ENCODE data around the gene TRIM13.
"Not testable (repeated sequence)": the region's sequence is repeated elsewhere in the genome, so short reads cannot be mapped to it uniquely, and the experiment has no call there.

The TRIM13 gene

DNA sequence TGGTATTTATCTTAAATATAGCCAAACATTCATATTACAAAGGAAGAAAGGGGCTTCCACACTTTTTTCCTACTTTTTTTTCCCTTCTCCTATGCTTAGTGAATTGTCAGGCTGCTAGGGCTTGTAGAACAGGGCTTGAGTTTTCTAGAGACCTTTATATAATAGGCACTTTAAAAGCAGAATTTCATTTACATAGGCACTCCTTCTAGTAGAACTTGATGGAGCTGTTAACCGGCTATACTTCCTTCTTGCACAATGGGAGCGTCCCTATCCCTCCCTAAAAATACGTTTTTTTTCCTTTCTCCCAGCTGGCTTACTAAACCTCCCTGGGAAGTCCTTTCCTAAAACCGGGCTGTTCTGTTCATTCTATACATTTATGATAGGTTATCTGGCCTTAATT lies 1.1 kb downstream of the TRIM13 start:
- DNase-seq (ENCODE audit: low spot score) = no peak

DNA sequence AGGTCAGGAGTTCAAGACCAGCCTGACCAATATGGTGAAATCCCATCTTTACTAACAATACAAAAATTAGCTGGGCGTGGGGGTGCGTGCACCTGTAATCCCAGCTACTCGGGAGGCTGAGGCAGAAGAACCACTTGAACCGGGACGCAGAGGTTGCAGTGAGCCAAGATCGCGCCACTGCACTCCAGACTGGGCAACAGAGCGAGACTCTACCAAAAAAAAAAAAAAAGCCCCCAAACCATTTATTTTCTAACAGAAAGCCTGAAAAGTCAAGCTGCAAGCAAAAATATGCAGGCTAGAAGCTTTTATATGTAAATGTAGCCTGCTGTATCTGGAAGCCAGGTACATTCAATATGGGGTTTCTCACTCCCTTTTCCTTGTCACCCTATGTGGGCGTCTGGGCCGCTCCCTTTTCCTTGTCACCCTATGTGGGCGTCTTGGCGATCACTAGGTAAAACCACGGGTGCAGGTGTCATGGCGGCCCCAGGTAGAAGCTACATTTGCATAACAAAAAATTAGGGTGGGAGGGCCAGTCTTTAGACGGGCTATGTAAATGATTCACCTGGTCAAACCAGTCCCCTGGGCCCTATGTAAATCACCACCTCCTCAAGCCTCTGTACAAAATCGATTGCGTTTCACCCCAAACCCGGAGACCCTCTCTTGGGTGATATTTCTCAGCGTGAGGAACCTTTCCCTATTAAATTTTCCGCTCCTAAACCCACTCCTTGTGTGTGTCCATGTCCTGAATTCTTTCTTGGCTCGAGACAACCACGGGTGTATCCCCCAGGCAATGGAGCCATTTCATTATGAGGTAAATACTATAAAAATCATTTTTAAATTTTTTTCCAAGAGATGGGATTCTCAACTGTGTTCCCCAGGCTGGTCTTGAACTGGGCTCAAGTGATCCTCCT lies 2.1 kb downstream of the TRIM13 start:
- DNase-seq (ENCODE audit: low spot score) = no peak

DNA sequence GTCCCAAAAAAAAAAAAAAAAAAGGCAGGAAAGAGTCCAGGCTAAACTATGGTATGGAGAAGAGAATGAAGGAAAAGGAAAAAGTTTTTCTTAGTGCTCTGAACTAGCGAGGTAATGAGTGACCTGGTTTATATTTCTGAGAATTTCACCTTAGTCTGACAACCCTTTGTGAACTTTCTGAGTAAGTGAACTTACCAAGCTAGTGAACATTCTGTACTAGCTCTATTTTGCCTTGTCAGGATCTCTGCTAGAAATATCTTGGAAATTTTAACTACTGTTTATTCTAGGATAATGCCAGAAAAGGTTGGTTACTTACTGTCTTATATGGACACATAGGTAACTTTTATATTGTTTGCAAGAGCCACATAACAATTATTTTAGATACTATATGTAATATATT lies 4.4 kb downstream of the TRIM13 start:
- no peak for DNase-seq (ENCODE audit: low spot score)

GRCh38 chr13:50006426-50007135 lies 9.7 kb downstream of the TRIM13 start:
- no peak for DNase-seq (ENCODE audit: low spot score)

DNA sequence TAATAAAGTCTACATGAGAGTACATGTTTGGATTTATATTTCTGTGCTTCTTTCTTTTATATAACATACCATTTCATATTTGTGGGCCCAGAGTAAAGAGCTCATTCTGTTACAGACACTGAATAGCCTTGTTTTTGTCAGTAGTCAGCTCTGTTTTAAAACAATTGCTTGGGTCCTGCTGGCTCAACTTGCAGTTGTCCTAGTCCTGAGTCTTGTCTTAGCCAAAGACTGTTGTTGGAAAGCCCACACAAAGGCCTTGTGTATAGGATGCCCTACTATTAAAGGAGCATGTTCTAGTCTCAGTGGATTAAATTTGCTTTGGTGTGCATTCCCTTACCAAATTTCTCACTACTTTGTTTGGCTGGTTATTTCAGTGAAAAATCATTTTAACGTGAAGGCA lies 14.6 kb downstream of the TRIM13 start:
- no peak for DNase-seq (ENCODE audit: low spot score)

- no peak for DNase-seq (ENCODE audit: low spot score)
These were observed 15.7 kb downstream of the TRIM13 start for GRCh38 chr13:50012396-50013169.

- no peak for DNase-seq (ENCODE audit: low spot score)
These were observed 17.5 kb downstream of the TRIM13 start for GRCh38 chr13:50014386-50014785.

GRCh38 chr13:50015258-50015657 lies 18.4 kb downstream of the TRIM13 start, which contains the start of gene KCNRG:
TSS of gene KCNRG (plus strand) at chr13:50015444. CDS start at chr13:50015494, 50 bp downstream.
- DNase-seq (ENCODE audit: low spot score) = no peak

GRCh38 chr13:50015750-50016149 lies 18.9 kb downstream of the TRIM13 start:
- DNase-seq (ENCODE audit: low spot score) = no peak

DNA sequence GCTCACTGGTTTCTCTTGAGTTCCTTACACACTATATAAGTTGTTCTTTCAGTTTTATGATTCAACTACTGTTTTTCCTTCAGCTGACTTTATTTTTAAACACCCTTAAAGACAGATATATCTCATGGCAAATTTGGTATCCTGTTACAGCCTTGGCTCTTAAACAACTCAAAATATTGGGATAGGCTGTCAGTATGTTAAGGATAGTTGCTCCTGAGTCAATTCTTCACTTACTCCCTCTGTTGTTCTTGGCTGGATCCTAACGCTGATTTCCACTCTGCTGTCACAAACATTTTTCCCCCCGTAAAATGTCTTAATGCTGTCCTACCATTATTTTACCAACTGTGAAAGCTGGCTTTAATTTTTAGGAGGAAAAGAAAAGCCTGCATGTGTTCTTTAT lies 19.6 kb downstream of the TRIM13 start:
- DNase-seq (ENCODE audit: low spot score) = no peak

- DNase-seq (ENCODE audit: low spot score) = no peak
These were observed 21.0 kb downstream of the TRIM13 start for GRCh38 chr13:50017819-50018218.

DNA sequence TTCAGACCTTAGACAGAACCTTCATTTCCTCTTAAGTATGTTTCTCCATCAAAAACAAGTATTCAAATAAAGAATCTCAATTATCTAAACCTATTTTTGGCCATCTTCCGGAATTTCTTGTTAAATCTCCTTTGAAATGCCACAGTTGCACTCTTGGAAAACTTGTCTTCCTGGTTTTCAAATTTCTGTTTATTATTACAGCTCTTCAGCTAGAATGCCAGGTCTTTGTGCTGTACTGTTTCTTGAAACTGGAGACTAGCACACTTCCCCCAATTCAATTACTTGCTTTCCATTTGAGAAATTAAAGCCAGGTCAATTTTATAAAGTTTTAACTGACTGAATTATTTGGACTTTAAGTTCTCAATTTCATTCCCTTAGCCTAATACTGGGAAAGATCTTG lies 28.6 kb downstream of the TRIM13 start:
- DNase-seq (ENCODE audit: low spot score) = no peak

DNA sequence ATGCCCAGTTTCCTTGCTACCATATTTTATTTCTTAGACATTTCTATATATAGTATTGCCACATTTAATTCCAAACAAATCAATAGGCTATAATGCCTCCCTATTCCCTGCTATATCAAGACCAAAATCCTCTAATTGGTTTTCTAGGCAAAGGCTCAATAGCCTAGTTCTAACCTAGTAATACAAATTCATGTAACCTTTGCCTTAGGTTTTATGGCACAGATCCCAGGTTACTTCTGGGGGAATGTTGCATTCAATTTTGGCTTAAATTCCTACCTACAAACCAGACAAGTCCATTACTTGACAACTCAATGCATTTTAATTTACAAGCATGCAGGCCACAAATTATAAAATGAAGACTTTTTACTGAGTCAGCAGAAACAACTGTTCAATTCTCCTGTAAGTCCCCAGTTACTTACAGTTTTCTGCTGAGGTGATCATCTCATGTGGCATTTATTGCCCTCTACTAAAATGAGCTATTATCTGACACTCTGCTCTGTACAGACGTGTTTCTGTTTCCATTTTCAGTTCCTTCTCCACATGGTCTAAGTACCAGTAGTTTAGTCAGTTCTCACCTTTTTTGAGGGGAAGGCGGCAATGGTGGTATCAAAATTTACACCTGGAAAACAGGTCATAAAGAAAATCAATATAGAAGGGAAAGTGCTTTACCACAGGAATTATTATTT lies 30.1 kb downstream of the TRIM13 start:
- DNase-seq (ENCODE audit: low spot score) = no peak

DNA sequence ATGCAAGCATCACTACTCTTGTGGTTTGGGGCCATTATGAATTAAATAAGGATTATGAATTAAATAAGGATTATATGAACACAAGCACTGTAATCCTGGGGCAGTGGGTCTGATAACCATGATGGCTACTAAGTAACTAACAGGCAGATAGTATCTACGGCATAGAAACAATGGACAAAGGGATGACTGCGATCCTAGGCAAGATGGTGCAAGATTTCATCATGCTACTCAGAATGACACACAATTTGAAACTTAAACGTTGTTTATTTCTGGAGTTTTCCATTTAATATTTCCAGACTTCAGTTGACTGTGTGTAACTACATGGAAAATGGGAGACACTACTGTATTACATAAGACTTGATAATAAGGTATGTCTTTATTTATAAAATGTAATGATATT lies 33.5 kb downstream of the TRIM13 start:
- DNase-seq (ENCODE audit: low spot score) = no peak

DNA sequence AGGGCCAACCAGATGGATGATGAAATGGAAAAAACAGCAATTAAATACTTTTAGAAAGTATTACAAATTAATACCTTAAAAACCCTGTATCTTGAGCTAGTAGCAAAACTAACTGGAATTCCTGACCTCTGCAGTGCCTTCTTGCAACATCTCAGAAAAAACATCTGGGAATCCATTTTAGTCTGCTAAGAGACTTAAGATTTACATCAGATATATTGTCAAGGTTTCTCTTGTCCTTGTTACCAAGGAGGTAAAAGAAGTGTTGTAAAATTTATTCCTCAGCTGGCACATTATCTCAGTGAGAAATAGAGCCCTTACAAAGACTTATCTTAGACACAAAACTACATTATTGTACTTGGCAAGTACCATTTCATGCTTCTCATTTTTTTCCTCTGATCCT lies 36.9 kb downstream of the TRIM13 start:
- no peak for DNase-seq (ENCODE audit: low spot score)

DNA sequence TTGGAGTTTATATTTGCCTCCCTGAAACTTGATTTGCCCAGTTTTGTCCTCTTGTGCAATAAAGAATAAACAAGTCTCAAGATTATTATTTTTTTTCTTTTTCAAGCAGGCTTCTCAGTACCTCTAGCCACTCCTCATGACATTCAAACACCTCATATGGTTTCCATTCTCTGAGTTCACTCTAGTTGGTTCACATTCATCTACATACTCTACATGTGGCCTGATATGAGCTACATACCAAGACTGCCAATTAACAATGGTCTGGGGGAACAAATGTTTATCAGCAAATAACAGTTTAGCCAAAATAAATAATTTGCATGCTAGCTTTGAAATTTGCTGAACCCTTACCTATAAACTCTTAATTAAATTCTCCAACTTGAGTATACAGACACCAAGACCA lies 40.9 kb downstream of the TRIM13 start:
- no peak for DNase-seq (ENCODE audit: low spot score)

- no peak for DNase-seq (ENCODE audit: low spot score)
These were observed 41.4 kb downstream of the TRIM13 start for GRCh38 chr13:50038266-50038665.

DNA sequence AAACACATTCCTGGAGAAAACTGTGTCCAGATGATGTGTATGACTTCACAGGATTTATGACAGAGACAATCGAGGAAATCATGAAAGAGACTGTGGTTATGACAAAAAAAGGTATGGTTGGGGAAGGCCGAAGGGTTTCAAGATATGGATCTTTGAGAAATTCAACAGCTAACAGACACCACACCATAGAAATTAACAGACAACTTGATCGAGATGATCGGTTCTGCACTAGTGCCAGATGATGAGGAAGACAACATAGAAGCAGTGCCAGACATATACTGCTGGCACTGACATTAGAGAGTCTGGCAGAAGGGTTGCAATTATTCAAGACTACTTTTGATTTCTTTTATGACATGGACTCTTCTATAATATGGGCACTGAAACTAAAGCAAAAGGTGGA lies 55.6 kb downstream of the TRIM13 start:
- no peak for DNase-seq (ENCODE audit: low spot score)

- no peak for DNase-seq (ENCODE audit: low spot score)
These were observed 57.0 kb downstream of the TRIM13 start for GRCh38 chr13:50053844-50054243.

- no peak for DNase-seq (ENCODE audit: low spot score)
These were observed 58.6 kb downstream of the TRIM13 start for GRCh38 chr13:50055454-50055853.

DNA sequence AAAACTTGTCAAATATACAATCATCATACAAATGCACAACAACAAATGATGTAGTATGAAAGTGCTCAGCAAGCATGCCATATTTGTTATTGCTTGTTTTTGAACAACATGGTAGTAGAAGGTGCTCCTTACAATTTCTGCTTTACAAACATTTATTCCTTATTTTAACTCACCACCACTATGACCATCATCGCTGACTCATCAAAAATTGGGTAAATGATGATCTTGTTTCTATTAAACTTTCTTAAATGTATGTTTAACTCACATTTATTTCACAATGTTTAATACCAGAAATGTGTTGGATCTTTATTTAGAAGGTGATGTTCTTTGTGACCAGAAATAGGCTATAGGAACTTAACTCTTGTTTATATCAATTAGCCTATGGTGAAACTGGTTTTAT lies 63.9 kb downstream of the TRIM13 start:
- DNase-seq (ENCODE audit: low spot score) = no peak

GRCh38 chr13:50062336-50062735 lies 65.5 kb downstream of the TRIM13 start:
- not testable (repeated sequence) for DNase-seq (ENCODE audit: low spot score)

Measured in cerebellar cortex (tissue), 1 donor.